ENCODE measurements around the gene P3H2. TPM values are rescaled to one million over a fixed set of nuclear protein-coding genes. Genes with fewer than 3 reads are reported as not detected.

P3H2 gene
- total RNA-seq, 1 donor from 2014 or later = 21.9 TPM

GRCh38 chr3:189985948-189986347 is 134.7 kb downstream of the P3H2 start:
- H3K27me3 Mint-ChIP-seq (ENCODE audit: low read depth) = no peaks in the 10 kb centered on the region
- no peaks in the 10 kb centered on the region for H3K9me3 Mint-ChIP-seq (ENCODE audit: low read depth)
- no peak for DNase-seq (ENCODE audit: low spot score)
- H3K27ac Mint-ChIP-seq (ENCODE audit: unreplicated experiment) = no peak overlapping the region
- no peak overlapping the region for H3K4me3 Mint-ChIP-seq (ENCODE audit: unreplicated experiment)
- H3K4me1 Mint-ChIP-seq (ENCODE audit: low read depth) = peaks cover 17% of the 10 kb centered on the region
- peaks cover 5% of the 10 kb centered on the region for H3K36me3 Mint-ChIP-seq (ENCODE audit: low read depth)
- TF ChIP-seq CTCF (IDR thresholded peaks at IDR 0.05) = no peak

- Mint-ChIP-seq H3K9me3 (ENCODE audit: low read depth) (no peaks in the 10 kb centered on the region), H3K4me1 (ENCODE audit: low read depth) (peaks cover 17% of the 10 kb centered on the region), H3K36me3 (ENCODE audit: low read depth) (peaks cover 3% of the 10 kb centered on the region), H3K27ac (ENCODE audit: unreplicated experiment) (no peak overlapping the region), H3K4me3 (ENCODE audit: unreplicated experiment) (no peak overlapping the region), H3K27me3 (ENCODE audit: low read depth) (no peaks in the 10 kb centered on the region)
- DNase-seq (ENCODE audit: low spot score) = no peak
- no peak for TF ChIP-seq CTCF (IDR thresholded peaks at IDR 0.05)
Measured at GRCh38 chr3:189983612-189984011, 137.1 kb downstream of the P3H2 start.

GRCh38 chr3:189982321-189982945 is 138.3 kb downstream of the P3H2 start:
- no peak for DNase-seq (ENCODE audit: low spot score)
- Mint-ChIP-seq H3K36me3 (ENCODE audit: low read depth) (peaks cover 4% of the 10 kb centered on the region), H3K4me3 (ENCODE audit: unreplicated experiment) (no peak overlapping the region), H3K4me1 (ENCODE audit: low read depth) (peaks cover 17% of the 10 kb centered on the region), H3K9me3 (ENCODE audit: low read depth) (no peaks in the 10 kb centered on the region), H3K27me3 (ENCODE audit: low read depth) (no peaks in the 10 kb centered on the region), H3K27ac (ENCODE audit: unreplicated experiment) (peak overlapping the region; percentile 9)
- no peak for TF ChIP-seq CTCF (IDR thresholded peaks at IDR 0.05)

GRCh38 chr3:189981668-189982067 is 139.0 kb downstream of the P3H2 start:
- DNase-seq (ENCODE audit: low spot score) = no peak
- Mint-ChIP-seq H3K27ac (ENCODE audit: unreplicated experiment) (peak overlapping the region; percentile 36), H3K4me1 (ENCODE audit: low read depth) (peaks cover 17% of the 10 kb centered on the region), H3K4me3 (ENCODE audit: unreplicated experiment) (no peak overlapping the region), H3K27me3 (ENCODE audit: low read depth) (no peaks in the 10 kb centered on the region), H3K36me3 (ENCODE audit: low read depth) (peaks cover 8% of the 10 kb centered on the region), H3K9me3 (ENCODE audit: low read depth) (no peaks in the 10 kb centered on the region)
- no peak for TF ChIP-seq CTCF (IDR thresholded peaks at IDR 0.05)

- Mint-ChIP-seq H3K9me3 (ENCODE audit: low read depth) (no peaks in the 10 kb centered on the region), H3K4me1 (ENCODE audit: low read depth) (peaks cover 20% of the 10 kb centered on the region), H3K27ac (ENCODE audit: unreplicated experiment) (no peak overlapping the region), H3K36me3 (ENCODE audit: low read depth) (peaks cover 15% of the 10 kb centered on the region), H3K4me3 (ENCODE audit: unreplicated experiment) (no peak overlapping the region), H3K27me3 (ENCODE audit: low read depth) (no peaks in the 10 kb centered on the region)
- TF ChIP-seq CTCF (IDR thresholded peaks at IDR 0.05) = no peak
- DNase-seq (ENCODE audit: low spot score) = no peak
Measured at GRCh38 chr3:189978753-189979152, 141.9 kb downstream of the P3H2 start.

Measured in chondrocyte (in vitro differentiated cells).